ENCODE results near the gene GRAMD2B. TPM values are rescaled to one million over a fixed set of nuclear protein-coding genes. Genes with fewer than 3 reads are reported as not detected.
"Not testable (repeated sequence)": the region's sequence is repeated elsewhere in the genome, so short reads cannot be mapped to it uniquely, and the experiment has no call there.

GRAMD2B gene, protein sequence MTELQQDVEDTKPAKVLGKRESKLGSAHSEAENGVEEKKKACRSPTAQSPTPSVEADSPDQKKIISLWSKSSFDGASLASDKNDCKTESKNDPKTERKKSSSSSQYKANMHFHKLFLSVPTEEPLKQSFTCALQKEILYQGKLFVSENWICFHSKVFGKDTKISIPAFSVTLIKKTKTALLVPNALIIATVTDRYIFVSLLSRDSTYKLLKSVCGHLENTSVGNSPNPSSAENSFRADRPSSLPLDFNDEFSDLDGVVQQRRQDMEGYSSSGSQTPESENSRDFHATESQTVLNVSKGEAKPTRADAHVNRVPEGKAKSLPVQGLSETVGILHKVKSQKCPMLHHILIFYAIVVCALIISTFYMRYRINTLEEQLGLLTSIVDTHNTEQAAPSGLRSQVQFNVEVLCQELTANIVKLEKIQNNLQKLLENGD
- total RNA-seq = 11.2 TPM

DNA sequence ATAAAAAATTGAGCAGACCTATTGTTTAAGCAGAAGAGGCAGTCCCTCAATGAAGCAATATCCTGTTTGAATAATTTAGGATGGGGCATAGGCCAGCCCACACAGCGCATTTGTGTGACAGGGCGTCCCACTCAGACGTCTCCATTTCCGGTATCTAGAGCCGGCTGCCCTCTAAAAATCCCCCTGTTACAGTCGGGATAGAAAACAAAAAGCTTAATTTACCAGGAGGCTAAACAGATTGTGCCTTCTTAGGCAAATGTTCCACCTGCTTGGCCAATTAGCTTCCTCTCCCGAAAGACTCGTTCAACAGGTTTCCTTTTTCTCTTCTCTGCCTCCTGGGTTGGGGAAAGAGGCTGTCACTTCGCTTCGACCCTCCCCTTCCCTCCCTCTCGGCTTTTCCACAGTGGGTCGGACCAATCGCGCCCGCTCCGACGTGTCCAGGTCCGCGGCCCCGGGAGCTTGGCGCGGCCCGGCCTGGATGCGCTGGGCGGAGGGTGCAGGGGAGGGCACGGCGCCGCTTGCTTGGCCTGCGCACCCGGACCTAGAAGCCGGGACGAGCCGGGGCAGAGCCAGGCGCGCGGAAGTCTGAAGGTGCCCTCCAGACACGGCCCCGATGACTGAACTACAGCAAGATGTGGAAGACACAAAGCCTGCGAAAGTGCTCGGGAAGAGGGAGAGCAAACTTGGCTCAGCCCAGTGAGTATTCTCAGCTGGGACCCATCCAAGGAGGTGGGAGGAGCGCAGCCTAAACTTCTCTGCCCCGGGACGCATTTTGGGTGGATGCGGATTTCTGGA lies at the start of gene GRAMD2B:
Gene GRAMD2B, plus strand, starts transcription at position 416 of the 795 bp plus-strand sequence. Its CDS starts 198 bp downstream, at position 614.
- peak; percentile 66 for DNase-seq

DNA sequence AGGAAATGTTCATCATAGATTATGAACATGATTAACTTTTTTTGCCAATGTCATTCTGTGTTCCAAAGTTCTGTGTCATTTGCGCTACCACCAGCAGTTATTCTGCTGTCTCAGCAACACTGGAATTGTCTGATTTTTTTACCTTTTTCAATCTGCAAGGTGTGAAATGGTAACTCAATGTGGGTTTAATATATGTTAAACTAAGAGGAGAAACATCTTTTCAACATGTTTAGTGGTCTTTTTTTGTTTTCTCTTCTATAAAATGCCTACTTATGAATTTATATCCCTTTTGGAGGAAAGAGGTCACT lies 49.1 kb upstream of the GRAMD2B start:
- DNase-seq = no peak

DNA sequence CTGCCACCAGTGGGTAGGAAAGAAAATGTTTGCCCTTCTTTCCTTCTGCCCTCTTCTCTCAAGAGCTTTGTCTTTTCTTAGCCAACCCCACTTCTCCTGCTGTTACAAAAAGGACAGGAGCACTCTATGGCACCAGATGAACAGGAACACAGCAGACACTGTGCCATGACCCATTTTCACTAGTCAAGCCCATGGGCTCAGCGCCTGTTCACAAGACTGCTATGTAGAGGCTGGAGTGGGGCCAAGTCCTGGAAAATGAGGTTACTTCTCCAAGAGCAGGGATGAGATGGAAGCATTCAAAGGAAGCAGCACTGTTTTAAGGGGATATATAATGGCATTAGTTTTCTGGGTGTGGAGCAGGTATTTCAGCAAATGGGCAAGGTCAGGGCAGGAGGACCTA lies 46.8 kb upstream of the GRAMD2B start:
- DNase-seq = peak; percentile 20

DNA sequence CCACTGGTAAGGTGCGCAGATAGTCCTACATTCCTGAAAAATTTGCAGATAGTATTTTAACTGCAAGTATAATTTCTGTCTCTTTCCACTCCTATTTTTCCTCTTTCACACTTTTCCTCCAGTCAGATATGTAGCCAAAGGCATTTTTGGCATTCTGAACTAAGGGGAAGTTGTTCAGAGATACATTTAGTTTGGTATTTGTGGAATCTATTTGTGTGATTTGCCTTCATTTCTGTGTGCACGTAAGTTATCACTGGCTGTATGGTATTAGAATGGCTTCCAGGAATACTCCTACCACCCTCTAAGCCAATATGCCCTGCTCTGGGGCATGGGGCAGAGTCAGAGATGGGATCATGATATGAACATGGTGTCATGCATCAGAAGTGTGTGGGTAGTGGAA lies 45.8 kb upstream of the GRAMD2B start:
- no peak for DNase-seq

DNA sequence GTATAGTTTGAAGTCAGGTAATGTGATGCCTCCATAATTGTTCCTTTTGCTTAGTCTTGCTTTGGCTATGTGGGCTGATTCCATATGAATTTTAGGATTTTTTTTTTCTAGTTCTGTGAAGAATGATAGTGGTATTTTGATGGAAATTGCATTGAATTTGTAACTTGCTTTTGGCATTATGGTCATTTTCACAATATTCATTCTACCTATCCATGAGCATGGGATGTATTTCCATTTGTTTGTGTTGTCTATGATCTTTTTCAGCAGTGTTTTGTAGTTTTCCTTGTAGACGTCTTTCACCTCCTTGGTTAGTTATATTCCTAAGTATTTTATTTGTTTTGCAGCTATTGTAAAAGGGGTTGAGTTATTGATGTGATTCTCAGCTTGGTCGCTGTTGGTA lies 42.9 kb upstream of the GRAMD2B start:
- DNase-seq = not testable (repeated sequence)

DNA sequence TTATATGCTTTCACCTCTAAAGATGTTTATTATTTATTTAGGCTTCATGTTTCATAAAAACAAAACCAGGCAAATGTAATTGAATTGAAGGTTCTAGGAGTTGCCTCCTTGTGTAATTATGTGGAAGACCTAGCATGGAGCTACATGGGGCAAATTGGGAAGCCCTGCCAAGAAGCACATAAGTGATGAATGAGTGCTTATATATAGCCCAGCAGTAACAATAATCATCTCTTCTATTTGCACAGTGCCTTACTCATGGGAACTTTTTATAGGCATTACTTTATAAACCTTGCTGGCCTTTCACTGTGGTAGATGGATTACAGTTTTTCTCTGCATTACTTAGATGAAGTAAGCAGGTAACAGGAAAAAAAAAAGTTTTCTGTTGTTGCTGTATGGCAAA lies 40.0 kb upstream of the GRAMD2B start:
- no peak for DNase-seq

DNA sequence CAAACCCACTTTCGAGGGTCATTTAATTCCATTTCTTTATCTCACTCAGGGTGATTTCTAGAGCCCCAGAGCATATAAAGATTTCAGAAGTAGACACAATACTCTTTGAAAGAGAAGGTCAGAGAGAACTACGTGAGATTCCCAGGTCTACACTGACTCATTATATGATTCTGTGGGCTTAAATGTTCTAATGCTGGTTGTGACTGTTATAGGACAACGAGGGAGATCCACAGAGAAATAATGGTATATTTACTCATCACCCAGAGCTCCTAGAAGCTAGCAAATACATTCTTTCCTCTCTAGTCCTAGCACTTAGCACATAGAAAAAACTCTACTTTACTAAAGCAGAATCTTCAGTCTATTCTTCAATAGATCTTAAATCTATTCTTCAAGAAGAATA lies 39.4 kb upstream of the GRAMD2B start:
- no peak for DNase-seq

DNA sequence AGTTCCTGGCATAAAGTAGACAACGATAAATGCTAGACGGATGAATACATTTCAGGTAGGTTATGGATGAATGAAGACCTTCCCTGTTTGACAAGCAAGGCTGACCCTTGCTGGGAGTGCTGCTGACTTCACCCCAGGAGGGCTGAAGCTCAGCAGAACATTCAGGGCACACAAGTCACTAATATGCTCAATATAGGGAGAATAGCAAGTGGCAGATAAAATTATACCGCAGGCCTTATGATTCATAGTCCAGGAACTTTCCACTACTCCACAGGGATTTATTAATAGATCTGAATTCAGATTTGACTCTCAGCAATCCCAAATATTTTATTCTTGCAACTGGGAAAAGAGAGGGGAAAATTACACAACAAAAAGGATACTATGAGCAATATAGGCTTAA lies 38.2 kb upstream of the GRAMD2B start:
- DNase-seq = no peak

DNA sequence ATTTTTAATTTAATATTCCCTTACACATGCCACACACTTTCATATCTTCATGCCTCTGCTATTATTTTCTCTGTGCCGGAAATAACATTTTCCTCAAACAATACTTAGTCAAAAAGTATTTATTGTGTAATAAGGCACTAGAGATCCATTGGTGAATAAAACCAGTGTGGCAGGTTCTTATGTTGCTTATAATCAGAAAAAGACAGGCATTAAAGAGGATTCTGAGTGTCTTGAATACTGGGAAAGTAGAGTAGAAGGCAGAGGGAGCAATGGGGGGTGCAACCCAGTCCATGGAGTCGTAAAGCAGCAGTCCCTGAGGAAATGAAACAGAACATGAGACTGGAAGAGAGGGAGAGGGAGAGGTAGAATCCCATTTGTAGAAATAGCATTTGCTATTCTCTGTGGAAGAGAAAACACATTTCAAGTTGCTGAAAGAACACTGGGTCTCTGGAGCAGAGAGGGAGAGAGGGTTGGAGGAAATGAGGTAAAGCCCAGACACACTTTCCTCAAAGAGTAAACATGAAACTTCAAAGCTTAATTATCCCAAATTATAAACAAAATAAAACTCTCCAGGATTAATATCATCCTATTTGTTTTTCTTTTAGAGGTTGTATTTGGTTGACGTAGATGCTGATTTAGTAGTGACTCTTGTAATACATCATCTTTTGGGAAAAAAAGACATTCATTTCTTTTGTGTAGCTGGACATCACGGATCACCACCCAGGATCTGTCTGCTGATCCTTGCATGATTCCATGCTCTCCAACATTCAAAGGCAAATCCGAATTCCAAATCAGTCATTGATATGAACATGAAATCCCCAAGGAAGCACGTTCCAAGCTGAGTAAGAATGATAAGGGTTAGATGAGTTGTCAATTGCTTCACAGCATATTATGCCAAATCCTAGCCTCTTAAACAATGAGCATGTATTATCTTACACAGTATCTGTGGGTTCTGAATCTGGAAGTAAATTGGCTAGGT lies 37.4 kb upstream of the GRAMD2B start:
- no peak for DNase-seq

DNA sequence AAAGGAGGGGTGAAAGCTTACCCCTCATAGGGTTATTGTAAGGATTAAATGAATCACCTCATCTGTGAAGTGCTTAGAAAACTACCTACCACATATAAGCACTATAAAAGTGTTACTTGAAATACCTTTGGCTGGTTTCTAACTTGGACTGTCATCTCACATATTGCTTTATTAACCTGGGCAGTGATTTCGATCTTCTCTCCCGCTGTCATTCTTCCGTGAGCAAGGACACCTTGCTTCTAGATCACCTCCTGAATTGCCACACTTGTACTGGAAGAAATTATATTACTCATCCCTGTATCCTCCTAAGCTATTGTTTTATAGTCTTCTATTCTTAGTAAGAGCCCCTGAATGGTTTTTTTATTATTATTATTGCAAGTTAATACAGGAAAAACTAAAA lies 34.0 kb upstream of the GRAMD2B start:
- DNase-seq = no peak

DNA sequence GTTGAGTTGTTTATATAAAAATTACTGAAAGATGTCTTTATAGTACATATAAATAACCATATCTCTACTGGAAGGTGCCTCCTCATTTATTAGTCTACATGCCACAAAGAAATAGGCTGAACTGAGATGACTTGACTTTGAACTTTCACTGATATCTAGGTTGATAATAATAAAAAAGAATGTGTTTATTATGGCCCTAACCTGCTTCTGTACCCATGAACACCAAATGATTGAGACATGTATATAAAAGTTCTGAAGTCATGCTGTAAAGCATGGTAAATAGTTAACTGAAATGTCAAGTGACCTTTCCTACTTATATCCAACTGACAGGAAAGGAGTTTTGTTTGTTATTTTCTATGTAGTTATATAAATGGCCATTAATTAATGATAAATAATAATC lies 33.2 kb upstream of the GRAMD2B start:
- no peak for DNase-seq

DNA sequence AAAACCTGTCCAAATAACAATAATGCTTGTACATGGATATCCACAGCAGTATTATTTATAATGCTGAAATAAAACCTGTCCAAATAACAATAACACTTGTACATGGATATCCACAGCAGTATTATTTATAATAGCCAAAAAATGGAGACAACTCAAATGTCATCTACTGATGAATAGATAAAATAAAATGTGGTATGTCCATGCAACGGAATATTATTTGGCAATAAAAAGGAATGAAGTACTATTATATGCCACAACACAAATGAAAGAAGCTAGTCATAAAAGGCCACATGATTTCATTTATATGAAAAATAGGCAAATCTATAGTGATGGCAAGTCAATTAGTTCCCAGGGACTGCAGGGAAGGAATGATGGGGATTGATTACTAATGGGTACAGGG lies 31.8 kb upstream of the GRAMD2B start:
- DNase-seq = no peak

DNA sequence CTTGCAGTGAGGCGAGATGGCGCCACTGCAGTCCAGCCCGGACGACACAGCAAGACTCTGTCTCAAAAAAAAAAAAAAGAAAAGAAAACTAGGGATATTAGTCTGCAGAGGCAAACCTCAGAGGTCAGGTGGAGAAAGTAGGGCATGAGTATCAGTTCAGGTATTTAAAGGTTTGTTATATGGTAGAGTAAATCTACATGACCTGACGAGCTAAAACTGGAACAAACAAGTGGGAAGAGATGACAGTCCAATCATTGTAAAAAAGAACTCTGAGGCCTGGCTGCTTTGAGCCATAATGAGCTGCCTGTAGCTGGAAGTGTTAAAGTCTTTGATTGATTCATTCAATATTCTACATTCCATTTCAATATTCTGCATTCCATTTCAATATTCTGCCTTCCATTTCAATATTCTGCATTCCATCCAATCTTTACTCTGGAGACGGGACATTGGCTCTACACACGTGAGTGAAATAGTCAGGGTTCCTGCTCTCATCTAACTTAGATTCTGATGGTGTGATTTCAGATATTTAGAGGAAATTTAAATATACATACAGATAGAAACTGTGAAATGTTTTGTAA lies 28.9 kb upstream of the GRAMD2B start:
- DNase-seq = no peak

DNA sequence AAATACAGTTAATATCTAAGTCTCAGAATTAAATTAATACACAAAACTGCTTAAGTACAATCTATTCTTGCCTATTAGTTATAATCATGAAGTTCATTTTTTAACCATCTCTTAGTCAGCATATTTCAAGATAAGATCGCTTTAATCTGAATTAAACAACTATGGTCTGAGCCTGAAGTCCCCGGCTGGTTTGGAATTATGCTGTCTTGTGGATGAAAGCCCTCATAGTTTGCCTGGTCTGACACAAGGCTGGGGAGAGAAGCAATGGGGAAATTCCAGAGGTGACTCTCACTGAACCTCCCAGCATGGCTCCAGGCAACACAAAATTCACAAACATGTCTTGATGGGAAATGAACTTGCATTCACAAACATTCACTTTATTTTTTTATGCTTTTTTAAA lies 28.0 kb upstream of the GRAMD2B start:
- DNase-seq = no peak

DNA sequence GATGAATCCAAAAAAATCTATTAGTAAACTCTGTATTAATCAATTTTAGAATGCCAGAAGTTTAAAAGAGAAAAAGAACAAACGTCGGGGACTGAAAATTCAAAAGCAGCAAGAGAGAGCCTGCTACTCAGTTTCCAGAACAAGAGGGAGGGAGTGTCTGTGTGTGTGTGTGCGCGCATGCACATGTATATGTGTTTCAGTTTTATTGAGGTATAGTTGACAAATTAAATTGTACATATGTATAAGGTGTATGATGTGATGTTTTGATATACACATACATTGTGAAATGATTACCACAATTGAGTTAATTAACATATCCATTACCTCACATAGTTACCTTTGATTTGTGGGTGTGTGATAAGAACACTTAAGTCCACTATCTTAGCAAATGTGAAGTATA lies 27.6 kb upstream of the GRAMD2B start:
- no peak for DNase-seq

DNA sequence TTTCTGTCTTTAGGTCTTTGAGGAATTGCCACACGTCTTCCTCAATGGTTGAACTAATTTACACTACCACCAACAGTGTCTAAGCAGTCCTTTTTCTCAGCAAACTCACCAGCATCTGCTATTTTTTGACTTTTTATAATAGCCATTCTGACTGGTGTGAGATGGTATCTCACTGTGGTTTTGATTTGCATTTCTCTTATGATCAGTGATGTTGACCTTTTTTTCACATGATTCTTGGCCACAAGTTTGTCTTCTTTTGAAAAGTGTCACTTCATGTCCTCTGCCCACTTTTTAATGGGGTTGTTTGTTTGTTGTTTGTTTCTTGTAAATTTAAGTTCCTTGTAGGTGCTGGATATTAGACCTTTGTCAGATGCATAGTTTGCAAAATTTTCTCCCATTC lies 26.5 kb upstream of the GRAMD2B start:
- DNase-seq = not testable (repeated sequence)

DNA sequence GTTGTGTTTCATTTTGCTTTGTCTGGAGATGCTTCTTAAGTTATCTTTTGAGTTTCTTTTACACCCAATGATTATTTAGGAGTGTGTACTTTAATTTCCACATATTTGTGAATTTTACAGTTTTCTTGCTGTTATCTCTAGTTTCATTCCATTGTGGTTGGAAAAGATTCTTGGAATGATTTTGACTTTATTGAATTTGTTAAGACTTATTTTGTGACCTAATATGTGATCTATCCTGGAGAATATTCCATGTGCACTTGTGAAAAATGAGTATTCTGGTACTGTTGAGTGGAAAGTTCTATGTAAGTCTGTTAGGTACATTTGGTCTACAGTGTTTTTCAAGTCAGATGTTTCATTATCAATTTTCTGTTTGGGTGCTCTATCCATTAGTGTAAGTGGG lies 24.4 kb upstream of the GRAMD2B start:
- DNase-seq = no peak

DNA sequence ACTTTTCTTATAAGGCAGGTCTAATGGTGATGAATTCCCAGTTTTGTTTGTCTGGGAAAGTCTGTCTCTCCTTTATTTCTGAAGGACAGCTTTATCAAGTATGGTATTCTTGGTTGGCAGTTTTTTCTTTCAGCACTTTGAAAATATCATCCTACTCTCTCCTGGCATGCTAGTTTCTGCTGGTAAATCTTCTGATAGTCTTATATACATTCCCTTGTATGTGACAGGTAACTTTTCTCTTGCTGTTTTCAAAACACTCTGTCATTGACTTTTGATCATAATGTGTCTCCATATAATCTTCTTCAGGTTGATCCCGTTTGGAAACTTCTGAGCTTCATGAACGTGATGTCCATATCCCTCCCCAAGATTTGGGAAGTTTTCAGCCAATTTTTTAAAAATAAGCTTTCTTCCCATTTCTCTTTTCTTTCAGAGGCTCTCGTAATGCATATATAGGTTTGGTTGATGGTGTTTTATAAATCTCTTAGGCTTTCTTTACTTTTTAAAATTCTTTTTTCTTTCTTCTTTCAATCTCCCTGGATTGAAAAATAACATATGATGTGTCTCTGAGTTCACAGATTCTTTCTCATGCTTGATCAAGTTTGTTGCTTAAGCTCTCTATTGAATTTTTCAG lies 22.5 kb upstream of the GRAMD2B start:
- DNase-seq = no peak

DNA sequence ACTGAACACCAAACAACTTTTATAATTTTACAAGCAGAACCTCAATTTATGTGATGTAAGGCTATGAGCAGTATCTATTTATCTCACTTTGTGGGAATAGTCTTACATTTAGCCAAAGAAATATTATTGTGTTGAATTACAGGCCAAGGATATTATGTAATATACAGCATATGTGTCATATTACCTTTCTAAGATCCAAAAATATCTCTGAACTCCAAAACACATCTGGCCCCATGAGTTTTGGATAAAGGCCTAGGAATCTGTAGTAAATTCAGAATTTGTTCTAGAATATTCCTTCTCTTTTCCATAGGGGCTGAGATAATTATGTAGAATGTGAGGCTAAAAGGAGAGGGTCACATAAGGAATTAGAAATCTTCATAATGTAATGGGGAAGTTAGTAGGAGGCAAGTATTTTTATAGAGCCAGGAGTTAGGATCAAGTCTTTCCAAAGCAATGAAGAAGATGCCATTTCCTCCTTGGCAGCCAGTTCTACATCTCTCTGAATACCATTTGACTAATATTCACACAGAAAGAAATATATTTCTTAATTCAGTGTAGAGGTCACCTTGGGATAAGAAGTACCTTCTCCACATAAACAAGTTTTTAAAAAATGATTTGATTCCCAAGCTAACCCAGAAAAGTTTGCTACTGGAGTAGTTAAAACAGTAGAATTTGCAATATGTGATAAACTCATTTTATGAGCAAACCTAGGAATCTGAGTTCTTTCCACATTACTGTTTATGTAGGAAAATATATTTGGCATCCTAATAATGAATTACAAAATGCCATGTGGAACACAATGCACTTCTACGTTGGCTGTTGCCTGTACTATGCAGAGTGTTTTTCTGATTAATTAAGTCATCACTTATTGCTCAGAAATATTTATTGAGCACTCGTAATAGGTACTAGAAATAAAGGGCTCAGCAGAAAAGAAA lies 20.3 kb upstream of the GRAMD2B start:
- DNase-seq = no peak

DNA sequence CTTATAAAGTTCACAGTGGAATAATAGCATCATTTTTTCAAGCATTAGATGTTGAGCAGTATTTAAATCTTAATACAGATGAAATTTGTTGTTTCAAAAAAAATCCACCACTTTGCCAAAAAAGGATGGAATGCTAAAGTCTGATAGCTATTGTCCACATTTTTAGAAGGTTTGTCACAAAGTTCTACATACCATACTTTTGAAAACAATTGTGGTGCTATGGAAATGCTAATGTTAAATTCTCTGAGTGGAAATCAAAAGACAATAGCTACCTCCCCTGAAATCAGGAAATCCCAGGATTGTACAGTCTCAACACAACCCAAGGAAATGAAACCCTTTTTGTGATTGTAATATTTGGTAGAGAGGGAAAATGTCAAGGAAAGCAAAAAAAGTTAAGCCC lies 19.3 kb upstream of the GRAMD2B start:
- no peak for DNase-seq

DNA sequence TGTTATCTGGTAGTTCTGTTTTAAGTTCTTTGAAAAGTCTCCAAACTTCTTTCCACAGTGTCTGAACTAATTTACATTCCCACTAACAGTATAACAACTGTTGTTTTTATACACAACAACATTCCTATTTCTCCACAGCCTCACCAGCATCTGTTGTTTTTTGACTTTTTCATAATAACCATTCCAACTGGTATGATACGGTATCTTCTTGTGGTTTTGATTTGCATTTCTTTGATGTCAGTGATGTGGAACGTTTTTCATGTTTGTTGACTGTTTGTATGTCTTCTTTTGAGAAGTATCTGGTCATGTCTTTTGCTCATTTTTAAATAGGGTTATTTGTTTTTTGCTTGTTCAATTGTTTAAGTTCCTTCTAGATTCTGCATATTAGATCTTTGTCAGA lies 12.6 kb upstream of the GRAMD2B start:
- no peak for DNase-seq
